ENCODE results near the gene AKR7A2.

Gene AKR7A2

DNA sequence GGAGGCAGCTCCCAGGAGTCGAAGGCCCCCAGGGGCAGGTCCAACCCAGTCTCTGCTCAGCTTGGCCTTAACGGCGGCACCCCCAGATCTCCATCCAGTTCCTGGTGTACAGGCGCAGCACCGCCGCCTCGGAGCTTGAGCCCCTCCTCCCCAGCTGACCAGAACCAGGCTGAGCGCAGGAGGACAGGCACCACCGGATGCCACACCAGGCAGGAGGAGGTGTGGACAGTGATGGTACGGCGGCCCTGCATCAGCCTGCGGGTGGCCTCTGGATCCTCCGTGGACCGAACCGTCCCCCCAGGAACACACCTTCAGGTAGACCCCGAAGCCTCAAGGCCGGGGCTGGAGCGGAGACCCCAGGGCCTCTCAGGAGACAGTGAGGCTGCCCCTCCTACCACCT, 16.5 kb upstream of the AKR7A2 start:
- TF ChIP-seq, protein P1, sequence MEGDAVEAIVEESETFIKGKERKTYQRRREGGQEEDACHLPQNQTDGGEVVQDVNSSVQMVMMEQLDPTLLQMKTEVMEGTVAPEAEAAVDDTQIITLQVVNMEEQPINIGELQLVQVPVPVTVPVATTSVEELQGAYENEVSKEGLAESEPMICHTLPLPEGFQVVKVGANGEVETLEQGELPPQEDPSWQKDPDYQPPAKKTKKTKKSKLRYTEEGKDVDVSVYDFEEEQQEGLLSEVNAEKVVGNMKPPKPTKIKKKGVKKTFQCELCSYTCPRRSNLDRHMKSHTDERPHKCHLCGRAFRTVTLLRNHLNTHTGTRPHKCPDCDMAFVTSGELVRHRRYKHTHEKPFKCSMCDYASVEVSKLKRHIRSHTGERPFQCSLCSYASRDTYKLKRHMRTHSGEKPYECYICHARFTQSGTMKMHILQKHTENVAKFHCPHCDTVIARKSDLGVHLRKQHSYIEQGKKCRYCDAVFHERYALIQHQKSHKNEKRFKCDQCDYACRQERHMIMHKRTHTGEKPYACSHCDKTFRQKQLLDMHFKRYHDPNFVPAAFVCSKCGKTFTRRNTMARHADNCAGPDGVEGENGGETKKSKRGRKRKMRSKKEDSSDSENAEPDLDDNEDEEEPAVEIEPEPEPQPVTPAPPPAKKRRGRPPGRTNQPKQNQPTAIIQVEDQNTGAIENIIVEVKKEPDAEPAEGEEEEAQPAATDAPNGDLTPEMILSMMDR (conservative IDR thresholded peaks at IDR 0.05; ENCODE audit: low read depth) = no peak
- H3K27ac ChIP-seq = peak overlapping the region; percentile 17; the same call in 1 of the 2 replicates
- DNase-seq (ENCODE audit: low spot score) = no peak
- POLR2A ChIA-PET (ENCODE audit: low non-redundant PET) = no interaction called here
- CTCF ChIA-PET = no interaction called here

DNA sequence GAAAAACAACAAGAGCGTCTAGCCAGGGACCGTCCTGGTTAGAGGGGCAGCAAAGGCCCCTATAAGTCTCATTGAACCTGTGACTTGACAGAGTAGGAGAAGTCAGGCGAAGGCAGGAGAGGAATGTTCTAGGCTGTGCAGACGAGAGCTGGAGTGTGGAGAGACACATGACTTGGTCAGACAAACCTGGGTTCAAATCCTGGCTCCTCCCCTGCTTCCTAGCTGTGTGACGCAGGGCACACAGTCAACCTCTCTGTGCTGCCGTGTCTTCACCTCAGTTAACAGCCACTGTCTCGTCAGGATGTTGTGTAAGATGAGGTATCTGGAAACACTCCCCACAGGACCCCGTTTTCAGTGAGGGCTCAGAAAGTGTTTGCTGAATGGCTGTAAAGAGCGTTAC, 15.8 kb upstream of the AKR7A2 start:
- TF ChIP-seq, protein P1 (conservative IDR thresholded peaks at IDR 0.05; ENCODE audit: low read depth) = no peak
- H3K27ac ChIP-seq = no peak overlapping the region
- CTCF ChIA-PET = no interaction called here
- POLR2A ChIA-PET (ENCODE audit: low non-redundant PET) = no interaction called here
- DNase-seq (ENCODE audit: low spot score) = no peak

DNA sequence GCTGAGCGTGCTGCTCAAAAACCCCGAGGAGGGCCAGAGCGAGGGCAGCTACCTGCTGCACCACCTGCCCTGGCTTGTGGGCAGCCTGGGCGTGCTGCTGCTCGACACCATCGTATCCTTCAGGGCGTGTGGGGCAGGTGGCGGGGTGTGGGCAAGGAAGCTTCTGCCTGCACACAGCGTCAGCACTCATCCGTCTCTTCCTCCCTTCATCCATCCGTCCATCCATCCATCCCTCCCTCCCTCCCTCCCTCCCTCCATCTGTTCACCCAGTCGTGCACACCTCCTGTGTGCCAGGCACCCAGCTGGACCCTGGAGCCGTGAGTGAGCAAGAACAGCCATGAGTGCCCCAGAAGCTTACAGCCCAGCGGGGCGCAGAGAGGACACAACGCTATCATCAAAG, 15.4 kb upstream of the AKR7A2 start:
- DNase-seq (ENCODE audit: low spot score) = no peak

DNA sequence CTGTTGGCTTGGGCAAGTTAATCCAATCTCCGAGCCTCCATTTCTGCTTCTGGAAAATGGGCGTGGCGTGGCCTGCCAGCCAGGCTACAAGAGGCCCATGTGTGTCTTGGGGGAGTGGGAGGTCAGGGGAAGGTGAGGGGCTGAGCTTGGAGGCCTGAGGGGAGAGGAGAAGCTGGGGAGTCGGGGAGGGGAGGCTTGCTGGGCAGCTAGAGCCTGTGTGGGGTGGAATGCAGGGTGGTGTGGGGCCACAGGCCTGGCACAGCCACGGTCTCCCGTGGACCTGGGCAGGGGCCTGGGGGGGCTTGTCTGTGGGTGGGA, 14.8 kb upstream of the AKR7A2 start:
- ChIA-PET CTCF (interaction anchor here (0.7 kb wide), 2 partner anchors 14 to 1736 kb away, joined by 3 to 4 read pairs; no protein-coding TSS in a partner anchor), POLR2A (ENCODE audit: low non-redundant PET) (no interaction called here)
- no peak for DNase-seq (ENCODE audit: low spot score)
- TF ChIP-seq, protein P1 (conservative IDR thresholded peaks at IDR 0.05; ENCODE audit: low read depth) = no peak
- H3K27ac ChIP-seq = no peak overlapping the region

More for the DNA sequence above, 15.4 kb upstream of the AKR7A2 start:
- no peak overlapping the region for H3K27ac ChIP-seq
- ChIA-PET CTCF (interaction anchor here (0.7 kb wide), 1 partner anchor 14 kb away, joined by 4 read pairs; no protein-coding TSS in a partner anchor), POLR2A (ENCODE audit: low non-redundant PET) (no interaction called here)
- TF ChIP-seq, protein P1 (conservative IDR thresholded peaks at IDR 0.05; ENCODE audit: low read depth) = no peak

DNA sequence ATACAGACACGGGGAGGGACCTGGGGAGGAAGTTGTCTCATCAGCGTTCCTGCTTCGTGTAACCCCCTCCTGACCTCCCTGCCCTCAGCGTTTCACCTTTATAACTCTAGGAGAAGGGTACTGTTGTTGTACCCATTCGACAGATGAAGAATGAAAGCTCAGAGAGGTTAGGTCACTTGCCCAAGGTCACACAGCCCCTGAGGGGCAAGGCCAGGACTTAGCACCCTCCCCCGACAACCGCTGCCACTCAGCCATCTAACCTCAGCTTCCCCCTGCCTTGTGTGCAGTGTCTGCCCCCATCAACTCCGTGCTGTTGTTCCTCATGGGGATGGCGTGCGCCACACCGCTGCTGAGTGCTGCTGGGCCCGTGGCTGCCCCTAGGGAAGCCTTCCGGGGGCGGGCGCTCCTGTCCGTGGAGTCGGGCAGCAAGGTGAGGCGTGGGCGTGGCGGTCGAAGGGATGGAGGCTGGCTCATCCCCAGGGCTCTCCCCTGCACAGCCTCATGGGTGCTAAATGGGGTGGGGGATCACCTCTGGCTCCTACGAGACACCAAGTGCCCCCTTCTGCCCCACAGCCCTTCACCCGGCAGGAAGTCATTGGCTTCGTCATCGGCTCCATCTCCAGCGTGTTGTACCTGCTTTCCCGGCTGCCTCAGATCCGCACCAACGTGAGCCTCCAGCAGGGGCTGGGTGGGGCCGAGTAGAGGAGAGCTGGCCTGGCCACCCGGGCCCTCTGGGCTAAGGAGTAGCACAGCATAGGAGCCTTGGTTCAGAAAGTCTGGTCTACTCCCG, 14.2 kb upstream of the AKR7A2 start:
- CTCF ChIA-PET = interaction anchor here (0.7 kb wide), 1 partner anchor 1736 kb away, joined by 3 read pairs; no protein-coding TSS in a partner anchor
- no peak overlapping the region for H3K27ac ChIP-seq
- POLR2A ChIA-PET (ENCODE audit: low non-redundant PET) = no interaction called here
- TF ChIP-seq, protein P1 (conservative IDR thresholded peaks at IDR 0.05; ENCODE audit: low read depth) = no peak
- no peak for DNase-seq (ENCODE audit: low spot score)

DNA sequence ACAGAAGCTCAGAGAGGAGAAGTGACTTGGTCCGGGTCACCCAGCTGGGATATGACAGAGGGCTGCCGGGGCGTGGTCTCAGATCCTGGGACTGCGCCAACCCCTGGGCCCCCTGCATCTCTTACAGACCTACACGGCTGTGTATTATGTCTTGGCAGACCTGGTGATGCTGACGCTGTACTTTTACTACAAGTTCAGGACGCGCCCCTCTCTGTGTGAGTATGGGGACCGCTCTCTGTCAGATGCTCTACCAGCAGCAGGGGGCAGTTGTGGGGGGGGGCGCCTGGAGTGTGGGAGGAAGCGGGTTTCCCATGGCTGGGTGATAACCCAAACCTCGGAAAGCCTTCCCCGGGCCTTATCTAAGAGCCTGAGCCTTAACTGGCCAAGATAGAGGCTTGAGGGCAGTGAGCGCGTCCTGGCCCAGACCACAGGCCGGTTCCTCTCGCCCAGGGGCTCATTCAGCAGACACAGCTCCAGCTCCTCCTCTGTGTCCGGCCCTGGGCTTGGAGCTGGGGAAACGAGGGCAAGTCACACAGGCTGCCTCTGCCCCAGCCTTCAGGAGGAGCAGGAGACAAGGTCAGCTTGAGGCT, 13.5 kb upstream of the AKR7A2 start:
- no peak for DNase-seq (ENCODE audit: low spot score)
- TF ChIP-seq, protein P1 (conservative IDR thresholded peaks at IDR 0.05; ENCODE audit: low read depth) = no peak
- no peak overlapping the region for H3K27ac ChIP-seq
- ChIA-PET POLR2A (ENCODE audit: low non-redundant PET) (no interaction called here), CTCF (no interaction called here)
